Right lobe of liver (tissue), 4 donors: ENCODE results near the gene RPRD1B.

Experiments
- CTCF ChIP-seq, 4 donors: fragments of 200-600 bp in 3 of 4; fragments of 450-650 bp in 1 of 4; IDR thresholded peaks; one replicate each; pipeline versions ENCODE4 v1.5.1 to v1.8.0; 2016 to 2022; ENCODE audit warnings: antibody characterized with exemption in 4 of 4, mild to moderate bottlenecking in 2 of 4
- POLR2A ChIP-seq: fragments of 450-650 bp; IDR thresholded peaks from one replicate; pipeline ENCODE4 v1.6.1; 2017; ENCODE audit warnings: antibody characterized with exemption, mild to moderate bottlenecking
- donor health status: DM: no; HTN: no; CAD: no.
- donor health status: DM: no; HTN: no; CAD: no.
- donor health status: DM: no; HTN: yes; CAD: no.

DNA sequence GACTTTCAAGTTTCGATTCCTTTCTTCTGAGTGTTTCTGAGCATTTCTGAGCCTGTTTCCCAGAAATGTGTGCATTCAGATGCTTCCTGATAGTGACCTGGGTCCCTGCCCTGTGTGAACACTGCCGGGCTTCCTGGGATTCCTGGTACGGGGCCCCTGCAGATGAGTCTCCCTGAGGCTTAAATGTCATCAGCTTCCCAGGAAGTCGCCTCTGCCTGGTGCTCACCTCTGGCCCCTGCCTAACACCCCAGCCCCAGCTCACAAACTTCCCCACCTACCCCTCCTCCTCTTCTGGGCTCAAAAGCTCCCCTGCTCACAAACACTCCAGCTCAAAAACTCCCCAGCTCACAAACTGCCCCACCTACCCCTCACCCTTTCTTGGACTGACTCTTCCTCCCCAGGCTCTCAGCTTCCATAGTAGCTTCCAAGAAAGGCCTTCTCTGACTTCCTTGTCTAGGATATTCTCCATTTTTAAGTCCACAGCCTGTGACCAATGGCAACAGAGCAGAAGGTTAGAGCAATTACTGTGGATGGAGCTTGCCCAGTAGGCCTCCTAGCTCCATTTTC lies 89.6 kb downstream of the RPRD1B start:
- TF ChIP-seq POLR2A (no peak), CTCF (IDR thresholded peaks at IDR 0.05) (no peak)
